Measurements from ENCODE around the gene IRF9. TPM values are rescaled to one million over a fixed set of nuclear protein-coding genes. Genes with fewer than 3 reads are reported as not detected.
A peak's percentile ranks its signal among the peaks of the same experiment; 100 is the strongest.

The IRF9 gene
- total and polyA plus RNA-seq, 2 of the 13 experiments (the other 11 are each of a cell fraction or from before 2014, with no cell fraction given) = 14.9 to 49.7 TPM

- peak; percentile 42 for TF ChIP-seq PBX3 (CRISPR knock-in tag; IDR thresholded peaks at IDR 0.05; ENCODE audit: borderline replicate concordance)
- TF ChIP-seq ZNF431 (CRISPR knock-in tag; IDR thresholded peaks at IDR 0.05; ENCODE audit: borderline replicate concordance, low read depth) = no peak
- peak; percentile 49 for TF ChIP-seq DPF2 (CRISPR knock-in tag; IDR thresholded peaks at IDR 0.05; ENCODE audit: borderline replicate concordance, low read depth)
- peak; percentile 98 for TF ChIP-seq SIN3B (IDR thresholded peaks at IDR 0.05; ENCODE audit: low read length)
- TF ChIP-seq ZNF367 (CRISPR knock-in tag; IDR thresholded peaks at IDR 0.05; ENCODE audit: borderline replicate concordance) = peak; percentile 84; the same call in 1 of the 2 replicates
- TF ChIP-seq CSRNP1 (CRISPR knock-in tag; IDR thresholded peaks at IDR 0.05) = peak; percentile 100
- peak; percentile 99 for TF ChIP-seq FOXC1 (CRISPR knock-in tag; IDR thresholded peaks at IDR 0.05; ENCODE audit: borderline replicate concordance)
- peak; percentile 94 for TF ChIP-seq SNAPC5 (CRISPR knock-in tag; IDR thresholded peaks at IDR 0.05; ENCODE audit: borderline replicate concordance)
- TF ChIP-seq REST (IDR thresholded peaks at IDR 0.05; ENCODE audit: borderline replicate concordance in 1 of 2, low read depth in 1 of 2, low read length in 2 of 2) = peak in 1 of 2 experiments; percentile 78; a peak in 2 of 4 replicates
- peak; percentile 93 for TF ChIP-seq ZNF773 (CRISPR knock-in tag; IDR thresholded peaks at IDR 0.05; ENCODE audit: borderline replicate concordance)
- TF ChIP-seq ZNF143 (CRISPR knock-in tag; IDR thresholded peaks at IDR 0.05) = peak; percentile 80
- peak; percentile 91; the same call in 1 of the 2 replicates for TF ChIP-seq ATAD3A (CRISPR knock-in tag; IDR thresholded peaks at IDR 0.05)
- no peak; the same call in 1 of the 2 replicates for TF ChIP-seq GPN1 (CRISPR knock-in tag; IDR thresholded peaks at IDR 0.05; ENCODE audit: borderline replicate concordance)
- peak; percentile 100 for TF ChIP-seq MXD3 (CRISPR knock-in tag; IDR thresholded peaks at IDR 0.05)
- TF ChIP-seq PHF5A (CRISPR knock-in tag; IDR thresholded peaks at IDR 0.05; ENCODE audit: low read depth, unreplicated experiment) = peak; percentile 100
- TF ChIP-seq ZNF775 (CRISPR knock-in tag; IDR thresholded peaks at IDR 0.05; ENCODE audit: borderline replicate concordance) = peak; percentile 56; the same call in 1 of the 2 replicates
- TF ChIP-seq DR1 (CRISPR knock-in tag; IDR thresholded peaks at IDR 0.05) = peak; percentile 88; the same call in 1 of the 2 replicates
- peak; percentile 76; the same call in 1 of the 2 replicates for TF ChIP-seq ZMYM3 (CRISPR knock-in tag; IDR thresholded peaks at IDR 0.05)
- TF ChIP-seq RCOR2 (CRISPR knock-in tag; IDR thresholded peaks at IDR 0.05) = peak; percentile 88
These were observed 27.4 kb downstream of the IRF9 start, which contains the start of gene IPO4 (continued) for GRCh38 chr14:24188251-24189058.

Data from HepG2 (cell line).